HL-60 (cell line): ENCODE measurements around the gene TMEM252.

Experiments used
- CTCF ChIP-seq: IDR thresholded peaks from one replicate; pipeline ENCODE4 v1.5.1; 2011; ENCODE audit warnings: low read length, control low read depth, inconsistent platforms; ENCODE audit not compliant: insufficient read depth
- POLR2AphosphoS5 ChIP-seq: IDR thresholded peaks from 2 replicates; pipeline ENCODE4 v1.6.1; 2012; ENCODE audit warnings: low read depth
- TF ChIP-seq, protein P1 (sequence below): IDR thresholded peaks from 2 replicates; pipeline ENCODE4 v1.6.1; 2012; ENCODE audit warnings: low read depth; ENCODE audit not compliant: insufficient replicate concordance

GRCh38 chr9:68558545-68558944 is 17.9 kb upstream of the TMEM252 start:
- no peak for TF ChIP-seq CTCF
- TF ChIP-seq, protein P1, sequence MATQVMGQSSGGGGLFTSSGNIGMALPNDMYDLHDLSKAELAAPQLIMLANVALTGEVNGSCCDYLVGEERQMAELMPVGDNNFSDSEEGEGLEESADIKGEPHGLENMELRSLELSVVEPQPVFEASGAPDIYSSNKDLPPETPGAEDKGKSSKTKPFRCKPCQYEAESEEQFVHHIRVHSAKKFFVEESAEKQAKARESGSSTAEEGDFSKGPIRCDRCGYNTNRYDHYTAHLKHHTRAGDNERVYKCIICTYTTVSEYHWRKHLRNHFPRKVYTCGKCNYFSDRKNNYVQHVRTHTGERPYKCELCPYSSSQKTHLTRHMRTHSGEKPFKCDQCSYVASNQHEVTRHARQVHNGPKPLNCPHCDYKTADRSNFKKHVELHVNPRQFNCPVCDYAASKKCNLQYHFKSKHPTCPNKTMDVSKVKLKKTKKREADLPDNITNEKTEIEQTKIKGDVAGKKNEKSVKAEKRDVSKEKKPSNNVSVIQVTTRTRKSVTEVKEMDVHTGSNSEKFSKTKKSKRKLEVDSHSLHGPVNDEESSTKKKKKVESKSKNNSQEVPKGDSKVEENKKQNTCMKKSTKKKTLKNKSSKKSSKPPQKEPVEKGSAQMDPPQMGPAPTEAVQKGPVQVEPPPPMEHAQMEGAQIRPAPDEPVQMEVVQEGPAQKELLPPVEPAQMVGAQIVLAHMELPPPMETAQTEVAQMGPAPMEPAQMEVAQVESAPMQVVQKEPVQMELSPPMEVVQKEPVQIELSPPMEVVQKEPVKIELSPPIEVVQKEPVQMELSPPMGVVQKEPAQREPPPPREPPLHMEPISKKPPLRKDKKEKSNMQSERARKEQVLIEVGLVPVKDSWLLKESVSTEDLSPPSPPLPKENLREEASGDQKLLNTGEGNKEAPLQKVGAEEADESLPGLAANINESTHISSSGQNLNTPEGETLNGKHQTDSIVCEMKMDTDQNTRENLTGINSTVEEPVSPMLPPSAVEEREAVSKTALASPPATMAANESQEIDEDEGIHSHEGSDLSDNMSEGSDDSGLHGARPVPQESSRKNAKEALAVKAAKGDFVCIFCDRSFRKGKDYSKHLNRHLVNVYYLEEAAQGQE, result no peak
- no peak for TF ChIP-seq POLR2AphosphoS5
